ENCODE data around the gene DPYSL4. TPM values are rescaled to one million over a fixed set of nuclear protein-coding genes. Genes with fewer than 3 reads are reported as not detected.

Gene DPYSL4
- total RNA-seq, 2 donors from 2014 or later, result 4.1 to 22.6 TPM

DNA sequence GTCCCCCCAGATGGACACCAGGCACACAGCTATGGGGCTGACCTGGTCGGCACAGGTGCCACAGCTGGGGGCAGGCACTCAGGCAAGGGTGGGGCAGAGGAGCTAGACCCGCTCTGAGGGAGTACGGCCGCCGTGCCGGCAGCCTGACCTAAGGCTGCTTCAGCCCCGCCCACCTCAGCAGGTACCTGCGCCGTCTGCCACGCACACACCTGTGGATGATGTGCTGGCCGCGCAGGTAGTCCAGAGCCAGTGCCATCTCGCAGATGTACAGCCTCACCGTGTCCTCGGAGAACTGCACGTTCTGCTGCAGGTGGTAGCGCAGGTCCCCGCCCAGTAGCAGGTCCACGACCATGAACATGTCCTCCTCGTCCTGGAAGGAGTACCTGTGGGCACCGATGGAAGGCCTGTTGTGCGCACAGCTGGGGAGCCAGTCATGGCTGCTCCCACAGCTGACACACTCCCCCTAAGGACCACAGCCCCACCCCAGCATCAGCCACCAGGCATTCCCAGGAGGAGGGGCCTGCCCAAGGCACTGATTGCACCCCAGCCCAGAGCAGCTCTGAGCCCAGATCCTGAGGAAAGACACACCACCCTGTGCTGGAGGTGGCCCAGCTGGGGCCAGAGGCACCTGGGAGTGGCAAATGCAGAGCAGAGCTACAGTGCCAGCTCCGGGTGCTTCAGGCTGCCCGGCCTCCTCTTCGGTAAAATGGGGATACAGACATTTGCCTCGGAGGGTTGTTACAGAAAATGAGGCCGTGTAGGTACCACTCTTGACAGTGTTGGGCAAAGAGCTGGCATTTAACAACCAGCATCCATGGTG is 40.0 kb downstream of the DPYSL4 start:
- Histone ChIP-seq H3K9me3 (no peaks in the 10 kb centered on the region), H3K4me1 (replicated peaks) (no peaks in the 10 kb centered on the region), H3K27ac (no peak overlapping the region), H3K4me3 (no peak overlapping the region), H3K27me3 (replicated peaks; ENCODE audit: insufficient read depth) (no peaks in the 10 kb centered on the region), H3K36me3 (no peaks in the 10 kb centered on the region)
- TF ChIP-seq POLR2AphosphoS5 (IDR thresholded peaks at IDR 0.05) (no peak), POLR2A (IDR thresholded peaks at IDR 0.05) (no peak)
- intact Hi-C loops (cut with DNase I), result no loop called here
- DNase-seq (ENCODE audit: low spot score), result no peak
- whole genome bisulfite sequencing, result 90% methylated on average over 27 of the region's 27 CpGs

DNA sequence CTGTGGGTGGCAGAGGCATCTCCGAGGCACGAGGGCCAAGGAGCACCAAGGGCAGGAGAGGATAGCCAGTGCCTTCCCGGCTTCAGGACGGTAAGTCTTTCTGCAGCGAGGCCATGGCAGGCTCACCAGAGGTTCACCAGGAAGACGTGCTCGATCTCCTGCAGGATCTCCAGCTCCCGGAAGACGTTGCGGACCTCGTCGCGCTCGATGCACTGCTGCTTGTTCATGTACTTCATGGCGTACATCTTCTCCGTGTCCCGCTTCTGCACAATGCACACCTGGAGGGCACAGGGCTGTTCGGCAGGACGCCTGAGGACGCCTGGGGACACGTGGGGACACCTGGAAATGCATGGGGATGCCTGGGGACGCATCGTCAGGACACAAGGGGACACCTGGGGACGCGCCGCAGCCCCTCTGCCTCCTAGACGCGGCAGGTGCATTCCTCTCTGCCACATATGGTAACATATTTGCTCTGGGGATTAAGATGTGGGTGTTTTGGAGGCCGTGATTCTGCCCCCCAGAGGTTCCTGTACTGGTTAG is 41.2 kb downstream of the DPYSL4 start:
- 91% methylated on average over 29 of the region's 29 CpGs for WGBS

DNA sequence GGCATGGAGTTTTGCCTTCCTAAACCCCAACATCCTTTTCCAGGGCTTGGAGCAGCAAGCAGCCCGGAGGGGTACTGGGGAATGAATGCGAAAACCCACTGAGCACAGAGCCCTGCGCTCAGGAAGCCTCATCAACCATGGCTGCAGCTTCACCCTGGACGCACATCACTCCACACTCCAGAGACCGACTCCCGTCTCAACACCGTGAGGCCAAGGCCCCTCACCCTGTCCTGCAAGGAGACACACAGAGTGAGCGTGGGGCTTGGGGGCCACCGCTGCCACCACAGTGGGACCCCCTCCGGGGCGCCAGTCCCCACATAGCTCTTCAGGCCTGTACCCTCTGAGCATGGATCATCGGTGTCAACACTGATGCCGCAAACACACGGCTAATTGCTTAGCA is 41.9 kb downstream of the DPYSL4 start:
- TF ChIP-seq, protein P1, sequence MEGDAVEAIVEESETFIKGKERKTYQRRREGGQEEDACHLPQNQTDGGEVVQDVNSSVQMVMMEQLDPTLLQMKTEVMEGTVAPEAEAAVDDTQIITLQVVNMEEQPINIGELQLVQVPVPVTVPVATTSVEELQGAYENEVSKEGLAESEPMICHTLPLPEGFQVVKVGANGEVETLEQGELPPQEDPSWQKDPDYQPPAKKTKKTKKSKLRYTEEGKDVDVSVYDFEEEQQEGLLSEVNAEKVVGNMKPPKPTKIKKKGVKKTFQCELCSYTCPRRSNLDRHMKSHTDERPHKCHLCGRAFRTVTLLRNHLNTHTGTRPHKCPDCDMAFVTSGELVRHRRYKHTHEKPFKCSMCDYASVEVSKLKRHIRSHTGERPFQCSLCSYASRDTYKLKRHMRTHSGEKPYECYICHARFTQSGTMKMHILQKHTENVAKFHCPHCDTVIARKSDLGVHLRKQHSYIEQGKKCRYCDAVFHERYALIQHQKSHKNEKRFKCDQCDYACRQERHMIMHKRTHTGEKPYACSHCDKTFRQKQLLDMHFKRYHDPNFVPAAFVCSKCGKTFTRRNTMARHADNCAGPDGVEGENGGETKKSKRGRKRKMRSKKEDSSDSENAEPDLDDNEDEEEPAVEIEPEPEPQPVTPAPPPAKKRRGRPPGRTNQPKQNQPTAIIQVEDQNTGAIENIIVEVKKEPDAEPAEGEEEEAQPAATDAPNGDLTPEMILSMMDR (IDR thresholded peaks at IDR 0.05), result no peak
- TF ChIP-seq POLR2AphosphoS5 (IDR thresholded peaks at IDR 0.05), result no peak
- TF ChIP-seq POLR2A (IDR thresholded peaks at IDR 0.05), result no peak
- intact Hi-C loops (cut with DNase I), result no loop called here

More for the DNA sequence above, 41.2 kb downstream of the DPYSL4 start:
- DNase-seq (ENCODE audit: low spot score), result no peak
- H3K27me3 ChIP-seq (replicated peaks; ENCODE audit: insufficient read depth), result no peaks in the 10 kb centered on the region
- no peak overlapping the region for H3K27ac ChIP-seq
- H3K4me1 ChIP-seq (replicated peaks), result no peaks in the 10 kb centered on the region
- H3K4me3 ChIP-seq, result no peak overlapping the region
- intact Hi-C loops (cut with DNase I), result no loop called here
- no peaks in the 10 kb centered on the region for H3K9me3 ChIP-seq
- no peaks in the 10 kb centered on the region for H3K36me3 ChIP-seq
- TF ChIP-seq POLR2A (IDR thresholded peaks at IDR 0.05), result no peak
- no peak for TF ChIP-seq POLR2AphosphoS5 (IDR thresholded peaks at IDR 0.05)
- TF ChIP-seq, protein P1 (IDR thresholded peaks at IDR 0.05), result no peak

DNA sequence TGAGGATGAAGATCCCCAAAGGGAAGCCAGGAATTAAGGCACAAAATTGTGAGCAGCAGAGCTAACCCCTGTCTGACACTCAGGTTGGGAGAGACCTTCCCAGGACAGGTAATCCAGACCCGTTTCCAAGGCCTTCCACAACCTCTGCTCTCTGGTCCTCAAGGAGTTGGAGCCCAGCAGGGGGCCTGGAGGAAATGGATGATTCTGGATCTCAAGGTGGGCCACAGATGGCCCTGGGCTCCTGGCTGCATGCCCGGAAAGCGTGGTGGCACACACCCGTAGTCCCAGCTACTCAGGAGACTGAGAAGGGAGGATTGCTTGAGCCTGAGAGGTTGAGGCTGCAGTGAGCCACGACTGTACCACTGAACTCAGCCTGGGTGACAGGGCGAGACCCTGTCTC is 42.3 kb downstream of the DPYSL4 start:
- DNase-seq (ENCODE audit: low spot score), result no peak
- no peak overlapping the region for H3K27ac ChIP-seq
- H3K27me3 ChIP-seq (replicated peaks; ENCODE audit: insufficient read depth), result no peaks in the 10 kb centered on the region
- WGBS, result 84% methylated on average over 6 of the region's 6 CpGs
- no peaks in the 10 kb centered on the region for H3K4me1 ChIP-seq (replicated peaks)
- no peak overlapping the region for H3K4me3 ChIP-seq
- intact Hi-C loops (cut with DNase I), result no loop called here
- TF ChIP-seq, protein P1 (IDR thresholded peaks at IDR 0.05), result no peak
- no peak for TF ChIP-seq POLR2AphosphoS5 (IDR thresholded peaks at IDR 0.05)
- no peak for TF ChIP-seq POLR2A (IDR thresholded peaks at IDR 0.05)
- H3K36me3 ChIP-seq, result no peaks in the 10 kb centered on the region
- H3K9me3 ChIP-seq, result no peaks in the 10 kb centered on the region

More for the DNA sequence above, 41.9 kb downstream of the DPYSL4 start:
- 94% methylated on average over 14 of the region's 14 CpGs for WGBS
- no peak for DNase-seq (ENCODE audit: low spot score)
- Histone ChIP-seq H3K4me1 (replicated peaks) (no peaks in the 10 kb centered on the region), H3K36me3 (no peaks in the 10 kb centered on the region), H3K27me3 (replicated peaks; ENCODE audit: insufficient read depth) (no peaks in the 10 kb centered on the region), H3K4me3 (no peak overlapping the region), H3K27ac (no peak overlapping the region), H3K9me3 (no peaks in the 10 kb centered on the region)

DNA sequence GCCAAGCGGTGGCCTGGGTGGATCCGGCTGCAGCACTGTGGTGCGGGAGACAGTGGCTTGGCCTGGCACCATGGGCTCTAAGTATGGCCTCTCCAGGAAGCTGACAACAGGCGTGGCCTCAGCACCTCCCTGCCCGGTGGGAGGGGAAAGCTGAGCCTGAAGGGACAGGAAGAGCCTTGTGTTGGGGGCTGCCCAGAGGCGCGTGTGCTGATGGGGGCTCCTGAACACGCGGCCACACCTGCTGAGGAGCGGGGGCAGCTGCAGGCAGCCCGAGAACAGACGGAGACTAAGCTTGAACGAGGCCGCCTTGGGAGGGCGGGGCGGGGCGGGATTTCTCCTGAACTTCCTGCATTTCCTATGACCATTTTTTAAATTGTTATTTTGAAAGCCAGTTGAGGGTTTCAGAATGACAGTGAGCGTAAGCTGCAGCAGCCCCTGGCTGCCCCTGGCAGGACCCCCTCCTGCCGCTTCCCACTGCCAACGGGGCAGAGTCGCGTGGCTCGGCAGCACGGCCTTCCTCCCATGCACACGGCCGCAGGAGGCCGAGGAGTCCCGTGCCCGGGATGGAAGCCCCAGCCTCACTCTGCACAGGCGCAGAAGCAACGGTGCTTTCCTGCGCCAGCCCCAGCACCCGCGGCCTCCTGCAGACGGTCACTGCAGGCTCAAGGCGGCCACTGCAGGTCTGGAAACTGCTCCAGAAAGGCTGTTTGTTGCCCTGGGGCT is 43.2 kb downstream of the DPYSL4 start:
- Histone ChIP-seq H3K27ac (no peak overlapping the region), H3K36me3 (no peaks in the 10 kb centered on the region), H3K9me3 (no peaks in the 10 kb centered on the region), H3K4me3 (peak overlapping the region in 1 of 2 donors; percentile 3), H3K27me3 (replicated peaks; ENCODE audit: insufficient read depth) (no peaks in the 10 kb centered on the region), H3K4me1 (replicated peaks) (no peaks in the 10 kb centered on the region)
- intact Hi-C loops (cut with DNase I), result no loop called here
- 55% methylated on average over 30 of the region's 36 CpGs for WGBS
- TF ChIP-seq POLR2A (IDR thresholded peaks at IDR 0.05), result no peak
- TF ChIP-seq POLR2AphosphoS5 (IDR thresholded peaks at IDR 0.05), result no peak
- TF ChIP-seq, protein P1 (IDR thresholded peaks at IDR 0.05), result no peak
- DNase-seq (ENCODE audit: low spot score), result no peak

Data from prostate gland (tissue), 2 donors.